Ishikawa (cell line): ENCODE results near the gene ALOX12B.
A peak's percentile ranks its signal among the peaks of the same experiment; 100 is the strongest.

Source experiments
- CEBPB ChIP-seq: IDR thresholded peaks from 2 replicates; pipeline ENCODE4 v1.6.1; 2012
- CREB1 ChIP-seq: IDR thresholded peaks from 2 replicates; pipeline ENCODE4 v1.6.1; 2012; ENCODE audit warnings: low read depth
- EGR1 ChIP-seq: IDR thresholded peaks from 2 replicates; pipeline ENCODE4 v1.6.1; 2012
- EP300 ChIP-seq: IDR thresholded peaks from 2 replicates; pipeline ENCODE4 v1.6.1; 2012; ENCODE audit warnings: borderline replicate concordance
- FOXM1 ChIP-seq: IDR thresholded peaks from 2 replicates; pipeline ENCODE4 v1.6.1; 2012; ENCODE audit warnings: low read depth, borderline replicate concordance
- MAX ChIP-seq: IDR thresholded peaks from 2 replicates; pipeline ENCODE4 v1.6.1; 2012
- NFIC ChIP-seq: IDR thresholded peaks from 2 replicates; pipeline ENCODE4 v1.6.1; 2012
- RAD21 ChIP-seq: IDR thresholded peaks from 2 replicates; pipeline ENCODE4 v1.6.1; 2012; ENCODE audit warnings: low read depth
- REST ChIP-seq: IDR thresholded peaks from 2 replicates; pipeline ENCODE4 v1.6.1; 2012; ENCODE audit warnings: low read depth, mild to moderate bottlenecking
- TAF1 ChIP-seq: IDR thresholded peaks from 2 replicates; pipeline ENCODE4 v1.6.1; 2012; ENCODE audit warnings: low read depth, mild to moderate bottlenecking
- TCF12 ChIP-seq: IDR thresholded peaks from 2 replicates; pipeline ENCODE4 v1.6.1; 2012; ENCODE audit warnings: low read depth
- TEAD4 ChIP-seq: IDR thresholded peaks from 2 replicates; pipeline ENCODE4 v1.6.1; 2012
- USF1 ChIP-seq: IDR thresholded peaks from 2 replicates; pipeline ENCODE4 v1.6.1; 2012
- YY1 ChIP-seq: IDR thresholded peaks from 2 replicates; pipeline ENCODE4 v1.6.1; 2012; ENCODE audit warnings: low read depth
- ZBTB7A ChIP-seq: IDR thresholded peaks from 2 replicates; pipeline ENCODE4 v1.6.1; 2012; ENCODE audit warnings: low read depth

Gene ALOX12B

GRCh38 chr17:8124350-8125153, 37.0 kb upstream of the ALOX12B start:
- TF ChIP-seq NFIC: no peak
- no peak for TF ChIP-seq ZBTB7A
- TF ChIP-seq TEAD4: no peak
- no peak for TF ChIP-seq CEBPB
- TF ChIP-seq CREB1: no peak
- TF ChIP-seq RAD21: no peak
- no peak for TF ChIP-seq USF1
- TF ChIP-seq TAF1: no peak
- TF ChIP-seq YY1: no peak
- TF ChIP-seq TCF12: no peak
- no peak for TF ChIP-seq REST

- TF ChIP-seq ZBTB7A (0 out of 2 replicates have a peak, but pooled peaks have one; percentile 40), MAX (no peak)
These were observed 36.3 kb upstream of the ALOX12B start, which contains the start of gene HES7 for GRCh38 chr17:8123695-8124349. Gene HES7, minus strand, starts transcription at chr17:8124106. Its CDS starts 22 bp downstream, at chr17:8124084.

GRCh38 chr17:8122924-8123694, 35.6 kb upstream of the ALOX12B start:
- TF ChIP-seq CREB1 (no peak), CEBPB (no peak), NFIC (no peak), TEAD4 (no peak), TCF12 (0 out of 2 replicates have a peak, but pooled peaks have one; percentile 4), MAX (peak; percentile 40; the same call in 1 of the 2 replicates)

- TF ChIP-seq MAX: no peak
- no peak for TF ChIP-seq YY1
- no peak for TF ChIP-seq EGR1
- no peak for TF ChIP-seq USF1
- TF ChIP-seq CREB1: no peak
- no peak for TF ChIP-seq RAD21
- no peak for TF ChIP-seq CEBPB
- no peak for TF ChIP-seq TCF12
- TF ChIP-seq EP300: no peak
- no peak for TF ChIP-seq REST
- no peak for TF ChIP-seq ZBTB7A
- TF ChIP-seq FOXM1: no peak
- TF ChIP-seq NFIC: no peak
- TF ChIP-seq TAF1: no peak
- TF ChIP-seq TEAD4: no peak
These were observed 35.0 kb upstream of the ALOX12B start for GRCh38 chr17:8122422-8122923.
